Measurements from ENCODE around the gene IFT122.

- no peak for TF ChIP-seq CTCF (IDR thresholded peaks at IDR 0.05)
- TF ChIP-seq POLR2A (IDR thresholded peaks at IDR 0.05), result no peak
- TF ChIP-seq EP300 (IDR thresholded peaks at IDR 0.05), result no peak
Observed at GRCh38 chr3:129393271-129393670, 46.8 kb upstream of the IFT122 start.
